GM23248 (cell line): Measurements from ENCODE around the gene TECPR2.

Experiments used
- EZH2 ChIP-seq: fragments of 200-600 bp; sonication (generic); IDR thresholded peaks from 2 replicates; pipeline ENCODE4 v1.6.1; 2018; ENCODE audit warnings: antibody characterized with exemption, mild to moderate bottlenecking; ENCODE audit not compliant: insufficient read depth, poor library complexity, severe bottlenecking
- EZH2phosphoT487 ChIP-seq: fragments of 200-600 bp; sonication (generic); IDR thresholded peaks from 2 replicates; pipeline ENCODE4 v1.6.1; 2018; ENCODE audit warnings: antibody characterized with exemption, moderate library complexity, mild to moderate bottlenecking, low read depth; ENCODE audit not compliant: insufficient read depth

DNA sequence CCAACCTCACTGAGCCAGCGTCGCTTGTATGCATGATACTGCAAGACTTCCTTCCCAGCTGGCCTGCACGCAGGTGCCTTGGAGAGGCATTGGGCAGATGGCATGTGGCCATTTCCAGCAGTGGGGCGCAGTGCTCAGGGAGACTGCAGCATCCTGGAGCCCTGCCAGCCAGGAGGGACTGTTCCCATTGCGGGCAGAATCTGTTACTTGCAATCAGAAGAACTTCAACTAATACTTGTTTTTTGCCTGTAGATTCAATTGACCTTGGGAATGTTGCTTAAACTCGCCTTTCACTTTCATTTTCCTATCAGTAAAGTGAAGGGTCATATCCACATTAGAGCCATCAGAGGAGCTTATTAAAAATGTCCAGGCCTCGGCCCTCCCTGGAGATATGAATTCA lies 117.0 kb downstream of the TECPR2 start:
- TF ChIP-seq EZH2phosphoT487 (no peak), EZH2 (no peak)
